HG02943 (cell line): ENCODE measurements around the gene BRD8.

Experiments
- ATAC-seq: cut with Tn5 transposase; IDR thresholded peaks from one replicate; pipeline ENCODE4 v1.9.1; 2021; ENCODE audit warnings: mild to moderate bottlenecking, low read depth, moderate library complexity; ENCODE audit not compliant: unreplicated experiment

The BRD8 gene

DNA sequence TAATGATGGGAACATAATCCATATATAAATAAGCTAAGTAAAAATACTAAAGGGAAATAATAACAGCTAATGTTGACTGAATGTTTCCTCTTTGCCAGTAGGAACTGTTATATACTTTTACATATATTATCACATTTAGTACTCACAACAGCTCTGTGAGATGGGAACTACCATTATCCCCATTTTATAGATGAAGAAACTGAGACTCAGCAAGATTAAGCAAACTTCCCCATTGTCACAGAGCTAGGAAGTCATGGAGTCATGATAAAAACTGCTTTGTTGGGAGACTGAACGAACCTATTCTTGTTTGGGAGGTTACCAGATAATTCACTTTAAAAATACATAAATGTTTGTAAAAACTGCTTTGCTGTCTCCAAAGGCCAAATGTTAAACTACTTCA lies 71.2 kb downstream of the BRD8 start:
- no peak for ATAC-seq

DNA sequence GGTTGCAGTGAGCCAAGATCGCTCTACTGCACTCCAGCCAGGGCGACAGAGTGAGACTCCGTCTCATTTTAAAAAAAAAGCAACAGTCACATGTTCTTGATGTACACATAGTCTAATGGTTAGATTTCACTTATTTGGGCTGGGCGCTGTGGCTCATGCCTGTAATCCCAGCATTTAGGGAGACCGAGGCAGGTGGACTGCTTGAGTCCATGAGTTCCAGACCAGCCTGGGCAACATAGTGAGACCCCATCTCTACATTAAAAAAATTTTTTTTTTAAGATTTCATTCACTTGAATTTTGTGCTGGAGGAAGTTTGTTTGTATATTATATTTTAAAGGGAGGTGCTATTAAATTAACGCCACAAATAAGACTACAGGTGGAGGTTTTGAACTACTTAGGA lies 72.7 kb downstream of the BRD8 start:
- ATAC-seq = no peak

DNA sequence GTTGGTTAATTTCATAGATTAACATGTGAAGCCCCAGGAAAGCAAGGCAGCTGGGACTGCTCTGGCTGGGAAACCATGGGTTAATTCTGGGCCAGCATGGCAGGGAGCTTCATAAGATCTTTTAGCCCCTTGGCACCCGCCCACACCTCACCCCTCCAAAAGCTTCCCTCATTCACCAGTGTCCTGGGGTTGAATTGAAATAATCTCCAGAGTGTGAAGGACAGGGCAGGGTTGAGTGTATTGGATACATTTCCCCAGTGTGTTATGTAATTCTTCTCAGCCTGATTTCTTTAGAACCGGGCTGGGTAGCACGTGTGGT lies 75.2 kb downstream of the BRD8 start:
- no peak for ATAC-seq

DNA sequence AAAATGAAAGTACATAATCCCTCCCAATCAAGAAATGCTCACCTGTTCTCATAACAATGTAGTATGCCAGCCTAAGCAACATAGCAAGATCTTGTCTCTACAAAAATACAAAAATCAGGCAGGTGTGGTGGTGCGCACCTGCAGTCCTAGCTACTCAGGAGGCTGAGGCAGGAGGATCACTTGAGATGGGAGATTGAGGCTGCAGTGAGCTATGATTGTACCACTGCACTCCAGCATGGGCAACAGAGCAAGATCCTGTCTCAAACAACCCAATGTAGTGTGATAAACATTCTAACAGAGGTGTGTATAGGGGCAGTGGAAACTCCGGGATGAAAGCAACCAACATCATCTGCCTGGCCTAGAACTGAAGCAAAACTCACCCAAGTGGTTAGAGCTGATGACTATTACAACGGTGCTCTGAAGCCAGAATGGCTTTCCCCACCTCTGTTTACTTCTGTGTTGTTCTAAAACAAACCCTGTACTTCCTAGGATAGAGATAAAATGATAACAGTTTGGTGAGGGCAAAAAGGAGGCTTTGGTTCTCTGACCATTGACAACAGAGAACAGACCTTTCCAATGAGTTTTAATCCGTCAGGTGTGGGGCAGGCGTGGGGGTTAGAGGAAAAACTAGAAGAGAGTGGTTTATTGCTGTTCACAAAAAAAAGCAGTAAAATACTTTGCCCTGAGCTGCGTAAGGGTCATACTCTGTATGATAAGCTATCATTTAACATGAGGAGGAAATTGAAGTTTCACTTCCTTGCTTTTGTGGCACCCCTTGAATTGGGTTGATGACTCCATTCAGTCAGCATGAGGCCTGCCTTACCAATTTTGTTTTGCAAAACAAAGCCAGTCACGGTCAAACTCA lies 75.7 kb downstream of the BRD8 start:
- no peak for ATAC-seq

DNA sequence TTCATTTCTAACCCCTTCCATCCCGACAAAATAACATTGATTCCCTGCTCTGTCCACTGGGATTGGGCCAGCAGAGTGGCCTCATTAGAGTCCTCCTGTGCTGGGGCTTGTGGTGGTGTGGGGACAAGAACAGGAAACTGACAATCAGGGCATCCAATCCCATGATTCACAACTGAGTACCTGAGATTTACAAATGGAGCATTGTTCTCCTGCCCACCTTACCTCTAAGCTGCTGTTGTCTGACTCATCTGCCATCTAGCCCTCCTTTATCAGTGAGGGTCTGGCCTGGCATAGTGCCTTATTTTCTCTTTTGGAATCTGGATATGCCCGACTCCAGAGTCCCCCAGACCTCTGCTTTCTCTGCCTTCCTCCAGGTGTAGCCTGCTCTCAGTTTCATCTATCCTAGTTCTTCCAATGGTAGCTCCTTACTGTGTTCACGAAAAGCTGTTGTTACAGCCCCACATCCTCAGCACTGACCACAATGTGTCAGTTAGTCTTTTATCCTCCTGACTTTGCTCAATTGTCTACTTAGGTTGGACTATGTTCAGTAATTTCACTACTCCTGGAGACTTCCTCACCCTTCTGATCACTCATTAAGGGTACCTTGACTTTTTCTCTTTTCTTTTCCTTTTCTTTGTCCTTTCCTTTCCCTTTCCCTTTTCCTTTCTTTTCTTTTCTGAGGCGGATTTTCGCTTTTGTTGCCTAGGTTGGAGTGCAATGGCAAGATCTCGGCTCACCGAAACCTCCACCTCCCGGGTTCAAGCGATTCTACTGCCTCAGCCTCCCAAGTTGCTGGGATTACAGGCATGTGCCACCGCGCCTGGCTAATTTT lies 81.2 kb downstream of the BRD8 start:
- ATAC-seq = no peak

DNA sequence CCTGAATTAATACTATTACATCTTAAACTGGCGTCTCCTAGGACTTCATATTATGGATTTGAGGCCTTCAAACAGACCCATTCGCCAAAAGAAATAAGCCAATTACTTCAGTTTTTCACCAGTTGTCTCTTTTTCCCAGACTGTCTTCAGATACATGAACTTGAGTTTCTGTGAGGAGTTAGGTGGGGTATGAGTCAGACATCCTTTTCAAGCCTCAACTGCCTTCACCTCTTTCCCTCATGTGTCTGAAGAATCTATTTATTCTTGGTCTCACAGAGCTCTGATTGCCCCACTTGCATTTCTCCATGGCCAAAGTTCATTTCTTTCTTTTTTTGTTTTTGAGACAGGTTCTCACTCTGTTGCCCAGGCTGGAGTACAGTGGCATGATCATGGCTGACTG lies 82.1 kb downstream of the BRD8 start:
- no peak for ATAC-seq

DNA sequence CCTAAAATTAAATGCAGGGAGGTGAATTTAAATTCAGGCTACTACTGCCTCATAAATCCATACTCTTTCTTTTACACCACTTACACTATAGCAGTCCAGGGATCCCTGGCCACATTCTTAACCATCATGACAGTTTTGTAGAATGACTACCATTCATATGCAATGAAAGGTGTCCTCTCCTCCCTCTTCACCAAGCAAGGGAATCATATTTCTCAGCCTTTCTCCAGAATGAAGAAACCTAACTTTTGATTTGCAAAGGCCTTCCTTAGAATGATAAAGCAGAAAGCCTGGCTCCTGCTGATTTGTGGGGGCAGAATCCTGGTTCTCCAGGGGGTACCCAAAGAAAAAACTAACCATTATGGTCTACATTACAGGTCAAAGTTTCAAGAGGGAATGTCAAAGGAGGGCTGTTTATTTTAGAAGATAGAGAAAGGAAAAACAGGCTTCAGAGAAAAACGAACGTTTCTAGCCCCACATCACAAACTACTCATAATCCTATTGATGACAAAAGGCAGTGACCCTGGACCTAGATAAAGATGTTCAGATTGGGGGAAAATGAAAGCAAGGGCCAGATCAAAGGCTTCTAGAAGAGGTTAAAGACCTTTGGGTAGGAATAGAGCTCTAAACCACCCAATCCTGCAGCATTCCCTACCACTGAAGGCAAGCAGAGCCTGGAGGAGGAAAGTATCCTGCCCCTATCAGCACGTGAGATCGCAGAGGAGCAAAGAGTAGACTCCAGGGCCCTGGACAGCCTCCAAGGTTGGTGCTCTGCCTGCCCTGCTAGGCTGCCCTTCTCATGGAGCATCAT lies 83.1 kb downstream of the BRD8 start:
- no peak for ATAC-seq

DNA sequence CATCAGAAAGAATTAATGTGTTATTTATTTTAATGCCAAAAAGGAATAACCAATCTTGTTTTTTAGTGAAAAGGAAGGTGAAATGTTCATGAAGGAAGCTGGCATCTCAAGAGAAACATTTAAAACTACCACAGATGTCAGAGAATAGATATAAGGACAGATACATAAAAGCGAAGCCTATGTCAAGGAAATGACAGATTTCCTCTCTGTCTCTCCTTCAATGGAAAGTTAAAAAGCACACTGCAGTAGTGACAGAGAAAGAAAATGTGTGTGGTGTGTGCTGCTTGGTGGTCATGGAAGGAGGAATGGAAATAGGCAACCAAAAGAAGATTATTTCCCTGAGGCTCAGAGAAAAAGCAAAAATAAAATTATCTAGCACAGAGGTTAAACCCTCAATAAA lies 85.4 kb downstream of the BRD8 start:
- ATAC-seq = no peak

DNA sequence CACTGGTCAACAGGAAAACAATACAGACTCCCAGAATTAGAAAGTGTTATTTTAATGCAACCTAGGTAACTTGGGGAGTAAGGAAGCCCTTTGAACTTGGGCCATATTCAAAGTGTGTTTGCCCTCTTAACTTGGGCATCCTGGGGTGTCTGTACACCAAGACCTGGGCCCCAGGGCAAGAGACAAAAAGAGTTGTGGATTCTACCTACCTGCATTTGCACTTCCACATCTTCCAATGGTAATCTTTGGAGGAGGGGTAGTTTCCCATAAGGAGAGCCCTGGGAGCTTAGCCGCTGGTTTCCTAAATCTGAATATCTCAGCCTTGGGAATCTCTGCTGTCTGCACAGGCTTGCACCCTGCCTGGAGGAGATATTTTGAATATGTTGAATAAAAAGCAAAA lies 86.1 kb downstream of the BRD8 start:
- ATAC-seq = no peak

DNA sequence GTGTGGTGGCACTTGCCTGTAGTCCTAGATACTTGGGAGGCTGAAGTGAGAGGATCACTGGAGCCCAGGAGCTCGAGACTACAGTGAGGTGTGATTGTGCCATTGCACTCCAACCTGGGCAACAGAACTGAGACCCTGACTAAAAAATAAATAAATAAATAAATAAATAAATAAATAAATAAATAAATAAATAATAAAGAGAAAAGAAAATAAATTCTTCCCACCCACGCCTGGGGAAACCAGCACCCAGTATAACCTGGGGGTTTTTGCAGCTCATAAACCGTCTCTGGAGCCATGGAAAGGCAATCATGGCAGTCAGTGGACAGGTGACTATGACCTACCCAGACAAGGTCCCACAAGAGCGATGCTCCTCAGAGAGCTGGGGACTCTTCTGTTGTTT lies 86.7 kb downstream of the BRD8 start:
- ATAC-seq = no peak
